Activated T-cell treated with anti-CD3 and anti-CD28 coated beads for 4 hours (primary cell): ENCODE data around the gene FAM76B.

Experiments
- DNase-seq: peaks from one replicate; pipeline ENCODE4 v3.0.0-alpha.2; 2020

Gene FAM76B

DNA sequence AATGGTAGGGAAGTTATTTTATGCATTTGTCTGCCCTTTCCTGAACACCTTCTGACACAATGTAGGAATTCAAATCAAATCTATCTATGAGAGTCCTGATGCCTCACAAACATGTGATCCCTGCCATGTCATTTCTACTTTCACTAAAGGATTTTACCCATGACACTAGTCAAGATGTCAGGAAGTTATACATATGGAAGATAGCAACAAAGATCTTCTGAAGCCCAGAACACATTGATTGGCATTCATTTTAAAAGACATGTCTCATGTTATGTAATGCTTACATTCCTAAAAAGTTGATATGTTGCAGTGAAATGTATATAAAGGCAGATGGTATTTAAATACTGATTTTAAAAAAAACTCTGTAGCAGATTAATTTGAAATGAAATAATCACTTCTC, 61.5 kb downstream of the FAM76B start:
- DNase-seq: no peak

DNA sequence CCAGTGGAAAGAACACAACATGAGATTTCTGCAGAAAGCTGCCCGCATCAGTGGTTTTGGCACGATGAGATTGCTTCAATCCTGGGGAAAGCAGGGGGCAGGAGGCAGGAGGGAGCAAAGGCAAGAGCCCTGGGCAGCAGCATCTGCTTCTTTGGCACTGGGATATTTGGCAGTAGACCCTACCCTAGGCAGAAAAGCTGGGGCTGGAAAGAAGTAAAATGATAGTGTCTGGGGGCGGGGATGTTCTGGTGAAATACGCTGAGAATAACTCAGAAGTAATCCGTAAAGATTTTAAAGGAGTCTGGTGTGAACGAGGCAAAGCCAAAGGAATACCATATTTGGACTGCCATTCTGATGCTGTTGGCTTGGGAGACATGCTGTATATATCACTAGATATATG, 62.0 kb downstream of the FAM76B start:
- DNase-seq: no peak

DNA sequence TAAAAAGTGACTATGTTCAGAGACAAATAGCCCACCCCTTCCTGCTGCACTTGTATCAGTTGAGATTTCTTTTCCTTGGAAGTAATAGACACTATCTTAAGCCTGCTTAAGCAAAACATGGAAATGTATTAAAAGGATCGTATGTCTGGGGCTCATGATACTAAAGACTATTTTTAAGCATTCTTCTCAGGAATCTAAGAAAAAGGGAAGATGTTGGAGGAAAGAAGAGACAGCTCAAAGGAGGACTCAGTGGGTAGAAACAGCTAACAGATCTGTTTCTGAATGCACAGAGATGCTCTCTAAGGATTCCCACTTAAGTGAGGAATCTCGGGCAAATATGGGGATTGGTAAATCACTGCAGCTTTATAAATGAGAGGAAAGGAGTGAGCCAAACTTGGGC, 62.5 kb downstream of the FAM76B start:
- DNase-seq: no peak

DNA sequence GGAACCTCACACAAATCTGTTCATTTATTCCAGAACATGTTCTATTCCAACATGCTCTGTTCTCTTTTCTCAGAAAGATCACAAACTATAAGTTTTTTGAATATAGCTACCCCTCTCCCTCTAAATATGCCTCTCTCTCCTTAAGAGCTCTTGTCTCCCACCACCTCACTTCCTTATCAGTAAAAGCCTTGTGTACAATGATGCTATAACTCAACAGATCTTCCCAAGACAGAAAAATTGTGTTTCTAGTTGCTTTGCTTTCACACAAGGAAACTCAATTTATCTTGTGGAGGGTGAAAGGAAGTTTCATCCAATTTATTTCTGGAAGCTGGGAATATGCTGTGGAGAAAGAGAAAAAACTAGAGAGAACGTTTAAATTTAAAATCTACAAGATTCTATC, 64.4 kb downstream of the FAM76B start:
- no peak for DNase-seq

DNA sequence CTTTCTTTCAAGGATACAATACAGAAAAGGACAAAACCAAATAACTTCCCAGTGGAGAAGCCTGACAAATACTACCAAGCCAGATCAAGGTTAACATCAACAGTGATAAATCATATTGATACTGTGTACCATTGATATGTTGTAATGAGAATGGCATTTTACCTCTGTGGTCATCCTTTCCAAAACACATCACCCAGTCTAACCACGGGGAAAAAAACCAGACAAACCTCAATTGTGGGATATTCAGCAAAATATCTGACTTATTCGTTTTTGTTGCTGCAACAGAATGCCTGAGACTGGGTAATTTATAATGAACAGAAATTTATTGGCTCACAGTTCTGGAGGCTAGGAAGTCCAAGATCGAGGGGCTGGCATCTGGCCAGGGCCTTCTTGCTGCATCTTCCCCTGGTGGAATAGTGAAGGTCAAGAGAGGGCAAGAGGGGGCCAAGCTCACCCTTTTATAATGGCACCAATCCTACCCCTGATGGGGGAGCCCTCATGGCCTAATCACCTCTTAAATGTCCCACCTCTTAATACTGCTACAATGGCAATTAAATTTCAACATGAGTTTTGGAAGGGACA, 66.1 kb downstream of the FAM76B start:
- DNase-seq: no peak

DNA sequence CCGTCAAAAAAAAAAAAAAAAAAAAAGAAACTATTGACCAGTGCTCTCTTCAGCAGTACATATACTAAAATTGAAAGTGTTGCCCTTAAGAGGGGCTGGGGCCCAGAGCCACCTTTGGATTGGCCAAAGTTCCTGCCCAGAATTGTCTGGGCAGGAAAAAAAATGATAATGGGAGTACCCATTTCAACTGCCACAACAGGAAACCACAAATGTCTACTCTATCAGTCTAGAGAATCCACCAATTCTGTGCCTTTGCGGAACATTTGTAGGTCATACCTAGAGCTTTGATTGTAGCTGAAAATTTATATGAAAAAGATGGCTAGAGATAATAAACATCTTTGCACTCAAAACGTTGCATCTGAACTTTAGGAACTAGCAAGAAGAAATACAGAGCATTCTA, 69.4 kb downstream of the FAM76B start:
- DNase-seq: no peak
